HL-60 (cell line): ENCODE measurements around the gene JDP2.

Experiments
- DNase-seq, 2 experiments: peaks; one replicate each; pipeline ENCODE4 v3.0.0-alpha.2; 2010 to 2020; ENCODE audit warnings: low read depth in 1 of 2, low spot score in 1 of 2
- H3K27ac ChIP-seq: fragments of 250-450 bp; sonication (Bioruptor Pico); replicated peaks from 2 replicates; pipeline ENCODE4 v1.5.1; 2020; ENCODE audit warnings: mild to moderate bottlenecking, moderate library complexity
- H3K27me3 ChIP-seq: fragments of 250-450 bp; sonication (Bioruptor Pico); 2 replicates; pipeline ENCODE4 v1.5.1; 2021; ENCODE audit warnings: mild to moderate bottlenecking, moderate library complexity; ENCODE audit not compliant: insufficient read depth, poor library complexity, severe bottlenecking
- H3K4me3 ChIP-seq: replicated peaks from 2 replicates; pipeline ENCODE4 v1.5.1; 2011; ENCODE audit warnings: mild to moderate bottlenecking, control low read depth, low read length; ENCODE audit not compliant: insufficient read depth
- CTCF ChIP-seq: IDR thresholded peaks from one replicate; pipeline ENCODE4 v1.5.1; 2011; ENCODE audit warnings: low read length, control low read depth, inconsistent platforms; ENCODE audit not compliant: insufficient read depth
- GABPA ChIP-seq: IDR thresholded peaks from 2 replicates; pipeline ENCODE4 v1.6.1; 2012; ENCODE audit warnings: low read depth
- POLR2AphosphoS5 ChIP-seq: IDR thresholded peaks from 2 replicates; pipeline ENCODE4 v1.6.1; 2012; ENCODE audit warnings: low read depth
- REST ChIP-seq: IDR thresholded peaks from 2 replicates; pipeline ENCODE4 v1.6.1; 2012; ENCODE audit warnings: low read depth; ENCODE audit not compliant: insufficient replicate concordance
- SPI1 ChIP-seq: IDR thresholded peaks from 2 replicates; pipeline ENCODE4 v1.6.1; 2012; ENCODE audit warnings: low read depth, mild to moderate bottlenecking, borderline replicate concordance

The JDP2 gene

DNA sequence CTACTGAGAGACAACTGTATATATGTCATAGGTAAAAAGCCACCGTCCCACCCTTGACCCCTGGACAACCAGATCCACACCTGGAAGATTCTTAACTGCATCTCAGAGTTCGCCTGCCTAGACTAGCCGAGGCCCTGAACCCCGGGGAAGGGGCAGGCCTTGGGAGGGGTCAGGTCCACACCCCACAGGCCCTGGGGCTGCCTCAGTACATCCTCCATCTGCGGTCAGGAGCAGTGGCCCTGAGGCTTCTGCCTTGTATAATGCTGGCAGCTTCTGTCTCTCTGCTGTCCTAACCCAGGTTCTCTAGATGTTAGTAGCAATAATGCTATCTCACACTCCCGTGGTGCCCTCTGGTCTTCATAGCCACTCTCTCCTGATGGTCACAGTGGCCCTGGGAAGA lies 36.8 kb downstream of the JDP2 start:
- H3K4me3 ChIP-seq: no peak overlapping the region
- H3K27me3 ChIP-seq: no peaks in the 10 kb centered on the region
- no peak overlapping the region for H3K27ac ChIP-seq
- no peak for DNase-seq
- TF ChIP-seq CTCF: no peak
- TF ChIP-seq POLR2AphosphoS5: no peak
- TF ChIP-seq GABPA: no peak

- H3K27me3 ChIP-seq: no peaks in the 10 kb centered on the region
- DNase-seq: no peak
- no peak overlapping the region for H3K27ac ChIP-seq
- no peak overlapping the region for H3K4me3 ChIP-seq
- TF ChIP-seq POLR2AphosphoS5 (no peak), GABPA (no peak), REST (no peak), CTCF (no peak), SPI1 (no peak)
These were observed 39.9 kb downstream of the JDP2 start for GRCh38 chr14:75467763-75468162.

DNA sequence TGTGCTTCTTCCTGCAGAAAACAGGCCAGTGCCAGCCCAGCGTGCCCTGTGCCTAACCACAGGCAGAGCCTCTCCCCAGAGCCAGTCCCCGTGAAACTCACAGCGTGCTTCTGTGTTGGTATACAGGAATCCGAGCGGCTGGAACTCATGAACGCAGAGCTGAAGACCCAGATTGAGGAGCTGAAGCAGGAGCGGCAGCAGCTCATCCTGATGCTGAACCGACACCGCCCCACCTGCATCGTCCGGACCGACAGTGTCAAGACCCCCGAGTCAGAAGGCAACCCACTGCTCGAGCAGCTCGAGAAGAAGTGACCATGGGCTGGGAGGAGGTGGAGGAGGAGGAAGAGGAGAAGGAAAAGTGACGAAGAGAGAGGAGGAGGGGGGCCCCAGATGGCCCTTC lies 41.3 kb downstream of the JDP2 start:
- TF ChIP-seq CTCF: no peak
- no peak for TF ChIP-seq REST
- no peak for TF ChIP-seq GABPA
- TF ChIP-seq POLR2AphosphoS5: no peak
- H3K4me3 ChIP-seq: no peak overlapping the region
- no peak overlapping the region for H3K27ac ChIP-seq
- DNase-seq: no peak
- no peaks in the 10 kb centered on the region for H3K27me3 ChIP-seq

- H3K27me3 ChIP-seq: no peaks in the 10 kb centered on the region
- TF ChIP-seq GABPA (no peak), POLR2AphosphoS5 (no peak), REST (no peak), CTCF (no peak), SPI1 (no peak)
- H3K27ac ChIP-seq: no peak overlapping the region
- no peak overlapping the region for H3K4me3 ChIP-seq
- DNase-seq: no peak
These were observed 41.9 kb downstream of the JDP2 start for GRCh38 chr14:75469606-75470237.
